Glutamatergic neuron (in vitro differentiated cells): ENCODE measurements around the gene ELOVL6. TPM values are rescaled to one million over a fixed set of nuclear protein-coding genes. Genes with fewer than 3 reads are reported as not detected.
"Not testable (repeated sequence)": the region's sequence is repeated elsewhere in the genome, so short reads cannot be mapped to it uniquely, and the experiment has no call there.

ENCODE experiments used
- DNase-seq: peaks from one replicate; pipeline ENCODE4 v3.0.0; 2022
- H3K27ac Mint-ChIP-seq: one replicate; pipeline ENCODE4 v1.8.0; 2020; ENCODE audit warnings: mild to moderate bottlenecking, mixed read lengths, inconsistent platforms; ENCODE audit not compliant: unreplicated experiment
- H3K27me3 Mint-ChIP-seq: one replicate; pipeline ENCODE4 v1.8.0; 2020; ENCODE audit warnings: mild to moderate bottlenecking, moderate library complexity, mixed read lengths, inconsistent platforms; ENCODE audit not compliant: unreplicated experiment
- H3K36me3 Mint-ChIP-seq: one replicate; pipeline ENCODE4 v1.8.0; 2020; ENCODE audit warnings: mild to moderate bottlenecking, mixed read lengths, inconsistent platforms; ENCODE audit not compliant: unreplicated experiment
- H3K4me1 Mint-ChIP-seq: one replicate; pipeline ENCODE4 v1.8.0; 2020; ENCODE audit warnings: mild to moderate bottlenecking, low read depth, mixed read lengths, inconsistent platforms; ENCODE audit not compliant: unreplicated experiment
- H3K4me3 Mint-ChIP-seq: one replicate; pipeline ENCODE4 v1.8.0; 2020; ENCODE audit warnings: mild to moderate bottlenecking, mixed read lengths, inconsistent platforms; ENCODE audit not compliant: unreplicated experiment
- H3K9me3 Mint-ChIP-seq: one replicate; pipeline ENCODE4 v1.8.0; 2020; ENCODE audit warnings: mild to moderate bottlenecking, moderate library complexity, mixed read lengths, inconsistent platforms; ENCODE audit not compliant: unreplicated experiment
- total RNA-seq: library from RNA; stranded (reverse); fragmentation: NEBNext Ultra II Directional; extraction: Animal tissue kit (Norgen Biotek cat#: 25700); gene quantifications from one replicate; pipeline ENCODE4 v1.2.1, GENCODE V29; 2021; ENCODE audit not compliant: unreplicated experiment
- TF ChIP-seq, protein P1 (sequence below): fragments of 200-600 bp; sonication (generic); IDR thresholded peaks from one replicate; pipeline ENCODE4 v1.5.0; 2021; ENCODE audit not compliant: partially characterized antibody, unreplicated experiment

Gene ELOVL6
- total RNA-seq, 1 donor from 2014 or later = 60.1 TPM

- H3K27ac Mint-ChIP-seq = peak overlapping the region; percentile 95
- peaks cover 18% of the 10 kb centered on the region for H3K4me1 Mint-ChIP-seq
- peak overlapping the region; percentile 100 for H3K4me3 Mint-ChIP-seq
- H3K36me3 Mint-ChIP-seq = peaks cover 4% of the 10 kb centered on the region
- peak; percentile 82 for DNase-seq
- H3K9me3 Mint-ChIP-seq = peaks cover 20% of the 10 kb centered on the region
- peaks cover 21% of the 10 kb centered on the region for H3K27me3 Mint-ChIP-seq
- TF ChIP-seq, protein P1, sequence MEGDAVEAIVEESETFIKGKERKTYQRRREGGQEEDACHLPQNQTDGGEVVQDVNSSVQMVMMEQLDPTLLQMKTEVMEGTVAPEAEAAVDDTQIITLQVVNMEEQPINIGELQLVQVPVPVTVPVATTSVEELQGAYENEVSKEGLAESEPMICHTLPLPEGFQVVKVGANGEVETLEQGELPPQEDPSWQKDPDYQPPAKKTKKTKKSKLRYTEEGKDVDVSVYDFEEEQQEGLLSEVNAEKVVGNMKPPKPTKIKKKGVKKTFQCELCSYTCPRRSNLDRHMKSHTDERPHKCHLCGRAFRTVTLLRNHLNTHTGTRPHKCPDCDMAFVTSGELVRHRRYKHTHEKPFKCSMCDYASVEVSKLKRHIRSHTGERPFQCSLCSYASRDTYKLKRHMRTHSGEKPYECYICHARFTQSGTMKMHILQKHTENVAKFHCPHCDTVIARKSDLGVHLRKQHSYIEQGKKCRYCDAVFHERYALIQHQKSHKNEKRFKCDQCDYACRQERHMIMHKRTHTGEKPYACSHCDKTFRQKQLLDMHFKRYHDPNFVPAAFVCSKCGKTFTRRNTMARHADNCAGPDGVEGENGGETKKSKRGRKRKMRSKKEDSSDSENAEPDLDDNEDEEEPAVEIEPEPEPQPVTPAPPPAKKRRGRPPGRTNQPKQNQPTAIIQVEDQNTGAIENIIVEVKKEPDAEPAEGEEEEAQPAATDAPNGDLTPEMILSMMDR = no peak
These were observed 1.4 kb downstream of the ELOVL6 start for GRCh38 chr4:110196871-110197528.

GRCh38 chr4:110196206-110196870 is 2.1 kb downstream of the ELOVL6 start:
- TF ChIP-seq, protein P1 = no peak
- Mint-ChIP-seq H3K27me3 (peaks cover 21% of the 10 kb centered on the region), H3K36me3 (peaks cover 4% of the 10 kb centered on the region), H3K9me3 (peaks cover 20% of the 10 kb centered on the region), H3K27ac (peak overlapping the region; percentile 87), H3K4me3 (peak overlapping the region; percentile 98), H3K4me1 (peaks cover 18% of the 10 kb centered on the region)
- peak; percentile 68 for DNase-seq

DNA sequence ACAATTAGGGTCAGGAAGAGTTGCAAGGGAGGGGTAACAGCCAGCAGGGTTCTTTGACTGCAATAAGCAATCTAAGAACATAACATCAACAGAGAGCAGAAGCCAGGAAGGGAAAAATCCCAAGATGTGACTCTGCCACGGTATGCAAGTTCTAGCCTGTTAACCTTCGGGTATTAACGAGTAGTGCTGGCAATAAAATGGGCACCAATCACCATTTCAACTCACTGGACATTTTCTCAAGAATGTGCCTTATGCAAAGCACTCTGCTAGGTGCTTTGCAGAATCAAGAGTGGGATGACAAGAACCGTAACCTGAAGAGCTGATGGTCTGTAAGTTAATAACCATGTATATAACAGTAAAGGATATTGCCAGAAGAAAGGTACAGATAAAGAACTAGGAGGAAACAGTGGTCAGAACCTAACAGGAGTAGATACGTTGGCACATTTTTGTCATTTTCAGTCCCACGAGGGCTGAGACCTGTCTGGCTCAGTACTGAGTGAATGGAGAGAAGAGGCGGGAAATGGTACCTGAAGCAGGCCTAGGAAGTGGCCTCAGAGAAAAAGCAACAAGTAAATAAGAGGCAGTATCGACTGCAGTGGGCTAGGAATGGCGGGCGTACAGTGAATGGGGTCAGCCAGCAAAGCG is 2.7 kb downstream of the ELOVL6 start:
- peaks cover 18% of the 10 kb centered on the region for H3K4me1 Mint-ChIP-seq
- DNase-seq = no peak
- TF ChIP-seq, protein P1 = no peak
- H3K27ac Mint-ChIP-seq = peak overlapping the region; percentile 87
- peak overlapping the region; percentile 98 for H3K4me3 Mint-ChIP-seq
- peaks cover 4% of the 10 kb centered on the region for H3K36me3 Mint-ChIP-seq
- H3K27me3 Mint-ChIP-seq = peaks cover 21% of the 10 kb centered on the region
- H3K9me3 Mint-ChIP-seq = peaks cover 20% of the 10 kb centered on the region

GRCh38 chr4:110193822-110194761 is 4.3 kb downstream of the ELOVL6 start:
- peak overlapping the region; percentile 92 for H3K27ac Mint-ChIP-seq
- H3K36me3 Mint-ChIP-seq = peaks cover 4% of the 10 kb centered on the region
- TF ChIP-seq, protein P1 = no peak
- peaks cover 17% of the 10 kb centered on the region for H3K9me3 Mint-ChIP-seq
- DNase-seq = peak; percentile 71
- peaks cover 17% of the 10 kb centered on the region for H3K4me1 Mint-ChIP-seq
- H3K4me3 Mint-ChIP-seq = peak overlapping the region; percentile 73
- H3K27me3 Mint-ChIP-seq = peaks cover 20% of the 10 kb centered on the region

DNA sequence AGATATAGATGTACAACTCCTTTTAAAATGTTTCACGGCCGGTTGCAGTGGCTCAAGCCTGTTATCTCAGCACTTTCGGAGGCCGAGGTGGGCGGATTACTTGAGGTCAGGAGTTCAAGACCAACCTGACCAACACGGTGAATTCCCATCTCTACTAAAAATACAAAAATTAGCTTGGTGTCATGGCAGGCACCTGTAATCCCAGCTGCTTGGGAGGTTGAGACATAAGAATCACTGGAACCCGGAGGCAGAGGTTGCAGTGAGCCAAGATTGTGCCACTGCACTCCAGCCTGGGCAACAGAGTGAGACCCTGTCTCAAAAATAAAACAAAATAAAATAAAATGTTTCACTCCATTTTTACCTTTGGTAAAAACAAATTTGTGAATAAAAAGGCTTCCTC is 5.1 kb downstream of the ELOVL6 start:
- not testable (repeated sequence) for DNase-seq, H3K36me3 Mint-ChIP-seq
- peaks cover 11% of the 10 kb centered on the region for H3K9me3 Mint-ChIP-seq
- H3K4me1 Mint-ChIP-seq = peaks cover 15% of the 10 kb centered on the region
- H3K4me3 Mint-ChIP-seq = peak overlapping the region; percentile 73
- peak overlapping the region; percentile 92 for H3K27ac Mint-ChIP-seq
- H3K27me3 Mint-ChIP-seq = peaks cover 14% of the 10 kb centered on the region
